ENCODE measurements around the gene PI4K2A.

Gene PI4K2A

DNA sequence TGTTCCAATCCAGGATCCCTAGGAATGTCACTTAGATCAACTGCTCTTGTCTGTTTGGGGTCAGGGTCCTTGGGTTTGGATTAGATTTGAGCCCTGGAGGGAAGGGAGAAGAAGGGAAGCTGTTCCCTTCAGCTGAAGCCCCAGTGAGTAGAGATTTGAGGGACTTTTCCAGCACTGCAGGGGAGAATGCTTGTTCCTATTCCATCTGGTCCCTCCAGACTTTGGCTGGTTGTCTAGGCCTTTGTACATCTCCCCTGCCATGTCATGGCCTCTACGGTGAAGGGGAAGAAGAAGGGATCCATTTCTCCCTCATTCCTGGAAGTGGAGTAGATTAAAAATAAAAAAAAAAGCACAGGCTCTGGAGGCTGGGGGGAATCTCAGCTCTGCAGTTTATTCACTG, 39.9 kb upstream of the PI4K2A start:
- no peak overlapping the region for H3K4me3 ChIP-seq (IDR thresholded peaks at IDR 0.05; ENCODE audit: insufficient read depth, low read depth, low read length)

DNA sequence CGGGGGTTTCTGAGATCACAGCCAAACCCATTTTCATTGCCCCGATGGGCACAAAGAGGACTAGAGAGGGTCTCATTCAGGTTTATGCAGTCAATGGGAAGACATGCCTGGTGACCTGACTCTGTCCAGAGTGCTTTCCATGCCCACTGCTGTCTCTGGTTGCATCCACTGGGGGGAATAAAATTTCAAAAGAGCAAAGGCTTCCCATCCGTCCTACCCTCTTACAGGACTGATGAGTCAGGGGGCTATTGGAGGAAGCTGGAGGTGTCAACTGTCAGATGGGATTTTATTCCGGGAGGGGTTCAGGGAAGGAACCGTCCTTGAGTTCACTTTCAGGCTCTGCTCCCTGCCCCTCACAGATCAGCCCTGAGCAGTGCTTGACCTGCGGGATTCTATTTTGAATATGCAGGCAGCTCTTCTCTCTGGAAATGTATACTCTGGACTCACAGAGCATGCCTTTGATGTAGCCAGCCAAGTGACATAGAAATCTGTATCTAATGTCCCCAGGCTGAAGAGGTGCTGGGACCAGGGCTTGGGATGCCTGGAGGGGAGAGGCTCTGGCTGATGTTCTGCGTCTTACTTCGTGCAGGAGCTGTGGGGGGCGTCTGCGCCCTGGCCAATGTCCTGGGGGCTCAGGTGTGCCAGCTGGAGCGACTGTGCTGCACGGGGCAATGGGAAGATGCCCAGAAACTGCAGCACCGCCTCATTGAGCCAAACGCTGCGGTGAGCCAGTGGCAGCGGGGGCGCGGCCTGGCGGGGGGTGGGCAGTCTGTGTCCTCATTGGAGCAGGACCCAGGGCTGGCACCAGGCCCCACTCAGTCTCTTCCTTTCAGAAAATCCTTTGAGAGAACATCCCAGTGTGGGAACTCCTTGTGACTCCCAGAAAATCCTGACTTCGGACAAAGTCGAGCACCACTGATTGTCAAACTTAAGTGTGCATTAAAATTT, 38.9 kb upstream of the PI4K2A start:
- no peak overlapping the region for H3K4me2 ChIP-seq
- H3K27ac ChIP-seq, result no peak overlapping the region
- no peaks in the 10 kb centered on the region for H3K79me2 ChIP-seq (ENCODE audit: insufficient read depth, low read depth)
- H3K9ac ChIP-seq, result no peak overlapping the region
- no peak overlapping the region for H3K4me3 ChIP-seq (IDR thresholded peaks at IDR 0.05; ENCODE audit: insufficient read depth, low read depth, low read length)
- no peaks in the 10 kb centered on the region for H3K36me3 ChIP-seq (ENCODE audit: insufficient read depth)
- TF ChIP-seq, protein P1, sequence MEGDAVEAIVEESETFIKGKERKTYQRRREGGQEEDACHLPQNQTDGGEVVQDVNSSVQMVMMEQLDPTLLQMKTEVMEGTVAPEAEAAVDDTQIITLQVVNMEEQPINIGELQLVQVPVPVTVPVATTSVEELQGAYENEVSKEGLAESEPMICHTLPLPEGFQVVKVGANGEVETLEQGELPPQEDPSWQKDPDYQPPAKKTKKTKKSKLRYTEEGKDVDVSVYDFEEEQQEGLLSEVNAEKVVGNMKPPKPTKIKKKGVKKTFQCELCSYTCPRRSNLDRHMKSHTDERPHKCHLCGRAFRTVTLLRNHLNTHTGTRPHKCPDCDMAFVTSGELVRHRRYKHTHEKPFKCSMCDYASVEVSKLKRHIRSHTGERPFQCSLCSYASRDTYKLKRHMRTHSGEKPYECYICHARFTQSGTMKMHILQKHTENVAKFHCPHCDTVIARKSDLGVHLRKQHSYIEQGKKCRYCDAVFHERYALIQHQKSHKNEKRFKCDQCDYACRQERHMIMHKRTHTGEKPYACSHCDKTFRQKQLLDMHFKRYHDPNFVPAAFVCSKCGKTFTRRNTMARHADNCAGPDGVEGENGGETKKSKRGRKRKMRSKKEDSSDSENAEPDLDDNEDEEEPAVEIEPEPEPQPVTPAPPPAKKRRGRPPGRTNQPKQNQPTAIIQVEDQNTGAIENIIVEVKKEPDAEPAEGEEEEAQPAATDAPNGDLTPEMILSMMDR (conservative IDR thresholded peaks at IDR 0.05; ENCODE audit: low read depth, low read length), result no peak
- no peaks in the 10 kb centered on the region for H4K20me1 ChIP-seq (ENCODE audit: insufficient read depth)
- no peak overlapping the region for H2AFZ ChIP-seq (ENCODE audit: low read depth)
- H3K27me3 ChIP-seq (ENCODE audit: insufficient read depth, low read depth), result no peaks in the 10 kb centered on the region
- peaks cover 9% of the 10 kb centered on the region for H3K4me1 ChIP-seq (ENCODE audit: low read depth, poor library complexity, severe bottlenecking)

More for the DNA sequence above, 39.9 kb upstream of the PI4K2A start:
- H2AFZ ChIP-seq (ENCODE audit: low read depth), result no peak overlapping the region
- peaks cover 9% of the 10 kb centered on the region for H3K4me1 ChIP-seq (ENCODE audit: low read depth, poor library complexity, severe bottlenecking)
- H3K4me2 ChIP-seq, result no peak overlapping the region
- H4K20me1 ChIP-seq (ENCODE audit: insufficient read depth), result no peaks in the 10 kb centered on the region
- H3K79me2 ChIP-seq (ENCODE audit: insufficient read depth, low read depth), result no peaks in the 10 kb centered on the region
- H3K27ac ChIP-seq, result no peak overlapping the region
- TF ChIP-seq, protein P1 (conservative IDR thresholded peaks at IDR 0.05; ENCODE audit: low read depth, low read length), result no peak
- no peaks in the 10 kb centered on the region for H3K36me3 ChIP-seq (ENCODE audit: insufficient read depth)
- H3K9ac ChIP-seq, result no peak overlapping the region
- no peaks in the 10 kb centered on the region for H3K27me3 ChIP-seq (ENCODE audit: insufficient read depth, low read depth)

DNA sequence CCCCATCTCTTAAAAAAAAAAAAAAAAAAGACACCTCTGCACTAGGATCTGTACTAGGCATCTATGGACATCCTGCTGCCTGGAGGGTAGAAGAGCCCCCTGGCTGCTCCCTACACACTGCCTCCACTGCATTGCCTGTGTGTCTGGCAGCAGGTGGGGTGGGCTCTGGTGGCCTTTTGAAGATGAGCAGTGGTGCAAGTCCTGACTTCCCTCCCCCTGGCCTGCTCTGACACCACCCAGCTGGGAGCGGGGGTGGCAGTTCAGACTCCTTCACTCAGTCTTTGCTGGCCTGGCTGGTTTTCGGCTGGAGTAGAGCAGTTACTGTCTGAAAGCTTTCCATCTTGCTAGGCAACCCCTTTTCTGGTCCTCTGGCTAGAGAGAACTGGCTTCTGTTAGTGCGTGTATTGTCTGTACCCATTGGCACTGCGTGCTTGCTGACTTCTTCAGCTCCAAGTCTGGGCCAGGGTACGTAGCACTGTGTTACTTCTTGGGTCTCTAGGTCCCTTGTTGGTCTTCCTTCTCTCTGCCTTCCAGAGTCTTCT, 33.3 kb upstream of the PI4K2A start:
- H2AFZ ChIP-seq (ENCODE audit: low read depth), result no peak overlapping the region
- no peak overlapping the region for H3K4me2 ChIP-seq
- no peaks in the 10 kb centered on the region for H3K27me3 ChIP-seq (ENCODE audit: insufficient read depth, low read depth)
- H3K36me3 ChIP-seq (ENCODE audit: insufficient read depth), result no peaks in the 10 kb centered on the region
- H3K4me3 ChIP-seq (IDR thresholded peaks at IDR 0.05; ENCODE audit: insufficient read depth, low read depth, low read length), result no peak overlapping the region
- TF ChIP-seq, protein P1 (conservative IDR thresholded peaks at IDR 0.05; ENCODE audit: low read depth, low read length), result no peak
- no peaks in the 10 kb centered on the region for H3K79me2 ChIP-seq (ENCODE audit: insufficient read depth, low read depth)
- no peaks in the 10 kb centered on the region for H3K4me1 ChIP-seq (ENCODE audit: low read depth, poor library complexity, severe bottlenecking)
- H3K9ac ChIP-seq, result no peak overlapping the region
- no peaks in the 10 kb centered on the region for H4K20me1 ChIP-seq (ENCODE audit: insufficient read depth)
- H3K27ac ChIP-seq, result no peak overlapping the region

DNA sequence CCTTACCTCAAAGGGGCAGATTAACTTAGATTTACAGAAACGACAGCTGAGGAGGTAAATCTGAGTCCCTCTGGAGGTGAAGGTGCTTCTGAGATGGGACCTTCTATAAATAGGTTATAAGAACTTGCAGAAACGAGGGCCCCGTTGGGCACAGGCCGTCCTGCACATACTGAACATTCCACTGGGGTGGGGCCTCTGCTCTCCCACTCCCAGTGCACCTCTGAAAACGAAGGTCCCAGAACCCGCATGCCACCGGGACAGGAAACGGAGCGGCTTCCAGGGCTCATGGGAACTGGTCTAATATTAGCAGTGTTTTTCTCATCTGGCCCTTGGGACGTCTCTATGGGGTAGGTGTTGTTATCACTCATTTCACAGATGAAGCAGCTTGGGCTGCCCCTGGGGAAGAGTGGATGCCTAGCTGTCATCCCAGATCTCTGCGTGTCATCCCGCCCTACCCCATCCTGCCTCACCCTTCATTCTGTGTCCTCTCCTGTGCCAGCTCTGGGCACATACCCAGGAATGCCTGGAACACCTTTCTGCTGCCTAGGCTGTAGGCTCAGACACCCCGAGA, 31.4 kb upstream of the PI4K2A start:
- Histone ChIP-seq H3K79me2 (ENCODE audit: insufficient read depth, low read depth) (no peaks in the 10 kb centered on the region), H3K27me3 (ENCODE audit: insufficient read depth, low read depth) (no peaks in the 10 kb centered on the region), H3K4me3 (IDR thresholded peaks at IDR 0.05; ENCODE audit: insufficient read depth, low read depth, low read length) (no peak overlapping the region), H3K4me1 (ENCODE audit: low read depth, poor library complexity, severe bottlenecking) (no peaks in the 10 kb centered on the region), H3K4me2 (no peak overlapping the region), H3K9ac (no peak overlapping the region), H3K27ac (no peak overlapping the region), H3K36me3 (ENCODE audit: insufficient read depth) (no peaks in the 10 kb centered on the region), H4K20me1 (ENCODE audit: insufficient read depth) (no peaks in the 10 kb centered on the region), H2AFZ (ENCODE audit: low read depth) (no peak overlapping the region)
- TF ChIP-seq, protein P1 (conservative IDR thresholded peaks at IDR 0.05; ENCODE audit: low read depth, low read length), result no peak
